ENCODE results near the gene PTPRO. TPM values are rescaled to one million over a fixed set of nuclear protein-coding genes. Genes with fewer than 3 reads are reported as not detected.
A peak's percentile ranks its signal among the peaks of the same experiment; 100 is the strongest.

Gene PTPRO
- total RNA-seq, 2 experiments from 2014 or later, result 0.47 to 0.63 TPM

GRCh38 chr12:15278816-15279658 is 43.3 kb upstream of the PTPRO start:
- Mint-ChIP-seq H3K9me3 (no peaks in the 10 kb centered on the region), H3K4me1 (ENCODE audit: low read depth) (peaks cover 9% of the 10 kb centered on the region), H3K27me3 (peaks cover 13% of the 10 kb centered on the region), H3K36me3 (ENCODE audit: low read depth) (no peaks in the 10 kb centered on the region), H3K4me3 (no peak overlapping the region), H3K27ac (no peak overlapping the region)
- POLR2A ChIA-PET, result no interaction called here
- ATAC-seq, result peak; percentile 55
- TF ChIP-seq CTCF (IDR thresholded peaks at IDR 0.05), result no peak
- intact Hi-C loops (cut with micrococcal nuclease), result loop anchor here (5.0 kb wide), 1 partner anchor 303 kb away; no protein-coding TSS in a partner anchor
- DNase-seq, result peak; percentile 7
- CTCF ChIA-PET, result interaction anchor here (1.0 to 2.8 kb wide), 3 partner anchors 10 to 294 kb away, joined by 3 to 7 read pairs (median 6); partner anchors contain the start of gene RERG

- ChIA-PET CTCF (interaction anchor here (0.5 to 2.8 kb wide), 4 partner anchors 59 to 303 kb away, joined by 3 to 7 read pairs (median 5); partner anchors contain the start of gene RERG), POLR2A (no interaction called here)
- peaks cover 9% of the 10 kb centered on the region for H3K4me1 Mint-ChIP-seq (ENCODE audit: low read depth)
- H3K9me3 Mint-ChIP-seq, result no peaks in the 10 kb centered on the region
- H3K36me3 Mint-ChIP-seq (ENCODE audit: low read depth), result no peaks in the 10 kb centered on the region
- TF ChIP-seq CTCF (IDR thresholded peaks at IDR 0.05), result no peak
- DNase-seq, result no peak
- ATAC-seq, result no peak
- H3K27ac Mint-ChIP-seq, result no peak overlapping the region
- intact Hi-C loops (cut with micrococcal nuclease), result no loop called here
- peaks cover 13% of the 10 kb centered on the region for H3K27me3 Mint-ChIP-seq
- no peak overlapping the region for H3K4me3 Mint-ChIP-seq
Observed at GRCh38 chr12:15280930-15281329, 41.4 kb upstream of the PTPRO start.

- no peak for TF ChIP-seq CTCF (IDR thresholded peaks at IDR 0.05)
- H3K27ac Mint-ChIP-seq, result no peak overlapping the region
- intact Hi-C loops (cut with micrococcal nuclease), result no loop called here
- ChIA-PET CTCF (interaction anchor here (1.0 to 1.3 kb wide), 2 partner anchors 12 to 13 kb away, joined by 3 to 4 read pairs; no protein-coding TSS in a partner anchor), POLR2A (no interaction called here)
- no peaks in the 10 kb centered on the region for H3K36me3 Mint-ChIP-seq (ENCODE audit: low read depth)
- no peaks in the 10 kb centered on the region for H3K9me3 Mint-ChIP-seq
- H3K27me3 Mint-ChIP-seq, result no peaks in the 10 kb centered on the region
- no peak overlapping the region for H3K4me3 Mint-ChIP-seq
- H3K4me1 Mint-ChIP-seq (ENCODE audit: low read depth), result peaks cover 2% of the 10 kb centered on the region
- ATAC-seq, result no peak
- DNase-seq, result no peak
Observed at GRCh38 chr12:15289192-15289591, 33.1 kb upstream of the PTPRO start.

GRCh38 chr12:15293731-15294130 is 28.6 kb upstream of the PTPRO start:
- intact Hi-C loops (cut with micrococcal nuclease), result no loop called here
- no peak for ATAC-seq
- peaks cover 2% of the 10 kb centered on the region for H3K4me1 Mint-ChIP-seq (ENCODE audit: low read depth)
- H3K27me3 Mint-ChIP-seq, result peaks cover 10% of the 10 kb centered on the region
- TF ChIP-seq CTCF (IDR thresholded peaks at IDR 0.05), result no peak
- ChIA-PET CTCF (interaction anchor here (1.0 kb wide), 1 partner anchor 17 kb away, joined by 3 read pairs; no protein-coding TSS in a partner anchor), POLR2A (no interaction called here)
- H3K9me3 Mint-ChIP-seq, result no peaks in the 10 kb centered on the region
- no peak overlapping the region for H3K27ac Mint-ChIP-seq
- H3K36me3 Mint-ChIP-seq (ENCODE audit: low read depth), result no peaks in the 10 kb centered on the region
- H3K4me3 Mint-ChIP-seq, result no peak overlapping the region
- DNase-seq, result no peak

GRCh38 chr12:15299947-15300346 is 22.4 kb upstream of the PTPRO start:
- no peak overlapping the region for H3K4me3 Mint-ChIP-seq
- POLR2A ChIA-PET, result no interaction called here
- no peaks in the 10 kb centered on the region for H3K4me1 Mint-ChIP-seq (ENCODE audit: low read depth)
- CTCF ChIA-PET, result no interaction called here
- H3K9me3 Mint-ChIP-seq, result peaks cover 3% of the 10 kb centered on the region
- intact Hi-C loops (cut with micrococcal nuclease), result no loop called here
- no peak overlapping the region for H3K27ac Mint-ChIP-seq
- no peaks in the 10 kb centered on the region for H3K36me3 Mint-ChIP-seq (ENCODE audit: low read depth)
- no peak for TF ChIP-seq CTCF (IDR thresholded peaks at IDR 0.05)
- DNase-seq (no peak), ATAC-seq (no peak)
- H3K27me3 Mint-ChIP-seq, result peaks cover 8% of the 10 kb centered on the region

All from activated CD8-positive, alpha-beta T cell treated with anti-CD3 and anti-CD28 coated beads for 36 hours (primary cell).